Calu3 (cell line): ENCODE data around the gene MMP15. TPM values are rescaled to one million over a fixed set of nuclear protein-coding genes. Genes with fewer than 3 reads are reported as not detected.

Experiments
- BruUV-seq: library from RNA; stranded (reverse); fragments of 400-500 nt; replicated peaks from 2 replicates; lab custom pipeline; 2021; lab: Mats Ljungman, UMichigan
- CTCF ChIA-PET: fragments of 300-600 bp; sonication (Branson Sonifier 250); formaldehyde crosslinking; loops from one replicate; lab custom pipeline; 2022; ENCODE audit warnings: antibody characterized with exemption; lab: Charles Lee
- DNase-seq: peaks from one replicate; pipeline ENCODE4 v3.0.0; 2022
- H3K27ac Mint-ChIP-seq: one replicate; pipeline ENCODE4 v1.8.0; 2022; ENCODE audit warnings: mixed read lengths; ENCODE audit not compliant: unreplicated experiment
- H3K27me3 Mint-ChIP-seq: one replicate; pipeline ENCODE4 v1.8.0; 2022; ENCODE audit warnings: mixed read lengths; ENCODE audit not compliant: unreplicated experiment
- H3K36me3 Mint-ChIP-seq: one replicate; pipeline ENCODE4 v1.8.0; 2022; ENCODE audit warnings: mild to moderate bottlenecking, moderate library complexity, mixed read lengths; ENCODE audit not compliant: insufficient read depth, unreplicated experiment
- H3K4me1 Mint-ChIP-seq: one replicate; pipeline ENCODE4 v1.8.0; 2022; ENCODE audit warnings: mild to moderate bottlenecking, low read depth, mixed read lengths; ENCODE audit not compliant: unreplicated experiment
- H3K4me3 Mint-ChIP-seq: one replicate; pipeline ENCODE4 v1.8.0; 2022; ENCODE audit warnings: mild to moderate bottlenecking, low read depth, moderate library complexity, mixed read lengths; ENCODE audit not compliant: unreplicated experiment
- H3K9me3 Mint-ChIP-seq: one replicate; pipeline ENCODE4 v1.8.0; 2022; ENCODE audit warnings: low read depth, mixed read lengths; ENCODE audit not compliant: unreplicated experiment
- CTCF ChIP-seq: fragments of 200-600 bp; IDR thresholded peaks from one replicate; pipeline ENCODE4 v1.8.0; 2022; ENCODE audit warnings: antibody characterized with exemption; ENCODE audit not compliant: unreplicated experiment
- intact Hi-C: fragments of 100-400 bp; cut with micrococcal nuclease; formaldehyde crosslinking; loops from one replicate; pipeline ENCODE4 v1.10.0; 2022; ENCODE audit not compliant: unreplicated experiment
- total RNA-seq: library from RNA; stranded (reverse); gene quantifications from 2 replicates; pipeline ENCODE4 v1.2.3, GENCODE V29; 2022

Gene MMP15
- total RNA-seq, 1 experiment from 2014 or later, result 81.4 TPM

- H3K36me3 Mint-ChIP-seq, result peaks cover 14% of the 10 kb centered on the region
- no peaks in the 10 kb centered on the region for H3K9me3 Mint-ChIP-seq
- peaks cover under 1% of the 10 kb centered on the region for H3K4me1 Mint-ChIP-seq
- intact Hi-C loops, result loop anchor here (10.0 kb wide), 1 partner anchor 255 kb away; no protein-coding TSS in a partner anchor
- no peak overlapping the region for H3K27ac Mint-ChIP-seq
- CTCF ChIA-PET, result interaction anchor here (1.6 kb wide), 1 partner anchor 112 kb away, joined by 4 read pairs; no protein-coding TSS in a partner anchor
- no peak overlapping the region for H3K4me3 Mint-ChIP-seq
- no peaks in the 10 kb centered on the region for H3K27me3 Mint-ChIP-seq
- TF ChIP-seq CTCF, result no peak
- no TSS peak for BruUV-seq
- DNase-seq, result no peak
Observed at GRCh38 chr16:58009856-58010416, 15.6 kb upstream of the MMP15 start.

DNA sequence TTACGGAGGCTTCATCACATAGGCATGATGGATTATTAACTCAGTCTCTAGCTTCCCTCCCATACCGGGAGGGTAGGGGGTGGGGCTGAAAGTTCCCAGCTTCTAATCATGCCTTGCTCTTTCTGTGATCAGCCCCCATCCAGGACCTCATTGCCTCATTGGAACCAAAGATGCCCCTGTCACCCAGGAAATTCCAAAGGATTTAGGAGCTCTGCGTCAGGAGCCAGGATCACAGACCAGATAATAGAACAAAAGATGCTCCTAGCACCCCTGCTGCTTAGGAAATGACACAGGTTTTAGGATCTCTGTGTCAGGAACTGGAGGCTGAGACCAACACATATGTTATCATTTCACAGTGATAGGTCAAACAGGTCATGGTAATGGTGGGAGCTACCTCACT, 14.7 kb upstream of the MMP15 start:
- Mint-ChIP-seq H3K4me3 (no peak overlapping the region), H3K27me3 (no peaks in the 10 kb centered on the region), H3K27ac (no peak overlapping the region), H3K9me3 (no peaks in the 10 kb centered on the region), H3K4me1 (no peaks in the 10 kb centered on the region), H3K36me3 (peaks cover 12% of the 10 kb centered on the region)
- no TSS peak for BruUV-seq
- CTCF ChIA-PET, result interaction anchor here (1.6 kb wide), 1 partner anchor 111 kb away, joined by 4 read pairs; no protein-coding TSS in a partner anchor
- no peak for TF ChIP-seq CTCF
- intact Hi-C loops, result no loop called here
- DNase-seq, result no peak

DNA sequence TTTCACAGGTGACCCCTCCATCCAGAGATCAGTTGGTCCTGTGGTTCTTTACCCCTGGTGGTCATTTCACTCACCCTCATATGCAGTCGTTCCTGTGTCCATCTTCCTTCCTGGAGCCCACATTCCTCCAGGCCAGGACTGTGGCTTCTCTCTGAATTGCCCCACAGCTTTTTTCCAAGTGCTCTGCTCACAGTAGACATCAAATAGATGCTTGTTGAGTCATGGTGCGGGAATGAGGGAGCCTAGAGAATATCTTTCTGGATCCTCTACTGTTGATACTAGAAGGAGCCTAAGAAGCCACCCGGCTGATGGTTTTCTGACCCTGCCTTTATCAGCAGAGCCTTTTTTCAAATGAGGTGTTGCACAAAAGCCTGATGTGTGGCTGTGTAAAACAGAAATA, 13.9 kb upstream of the MMP15 start:
- Mint-ChIP-seq H3K27me3 (no peaks in the 10 kb centered on the region), H3K9me3 (no peaks in the 10 kb centered on the region), H3K27ac (no peak overlapping the region), H3K36me3 (peaks cover 12% of the 10 kb centered on the region), H3K4me3 (no peak overlapping the region), H3K4me1 (no peaks in the 10 kb centered on the region)
- TF ChIP-seq CTCF, result no peak
- CTCF ChIA-PET, result no interaction called here
- BruUV-seq, result no TSS peak
- intact Hi-C loops, result no loop called here
- no peak for DNase-seq

- peaks cover 12% of the 10 kb centered on the region for H3K36me3 Mint-ChIP-seq
- H3K27me3 Mint-ChIP-seq, result no peaks in the 10 kb centered on the region
- no peak overlapping the region for H3K4me3 Mint-ChIP-seq
- H3K27ac Mint-ChIP-seq, result no peak overlapping the region
- DNase-seq, result no peak
- intact Hi-C loops, result no loop called here
- no peaks in the 10 kb centered on the region for H3K4me1 Mint-ChIP-seq
- no peak for TF ChIP-seq CTCF
- H3K9me3 Mint-ChIP-seq, result no peaks in the 10 kb centered on the region
- BruUV-seq, result no TSS peak
- CTCF ChIA-PET, result interaction anchor here (1.1 kb wide), 1 partner anchor 10 kb away, joined by 3 read pairs; no protein-coding TSS in a partner anchor
Observed at GRCh38 chr16:58012481-58012880, 13.1 kb upstream of the MMP15 start.
